ENCODE measurements around the gene SELENOS. TPM values are rescaled to one million over a fixed set of nuclear protein-coding genes. Genes with fewer than 3 reads are reported as not detected.

Gene SELENOS
- polyA plus RNA-seq, 2 of the 4 experiments (the other 2 are of a cell fraction) = 97.9 to 184 TPM

- TF ChIP-seq CHD4 (IDR thresholded peaks at IDR 0.05; ENCODE audit: borderline replicate concordance) = no peak
- no peak for TF ChIP-seq EHMT2 (IDR thresholded peaks at IDR 0.05; ENCODE audit: low read depth)
- TF ChIP-seq MAZ (IDR thresholded peaks at IDR 0.05; ENCODE audit: borderline replicate concordance, low read depth, low read length) = no peak
- no peak for TF ChIP-seq NFE2L2 (conservative IDR thresholded peaks at IDR 0.05; ENCODE audit: low read length)
Observed at GRCh38 chr15:101255615-101256241, 21.6 kb downstream of the SELENOS start (continued).

- Histone ChIP-seq H3K4me2 (no peak overlapping the region), H3K4me1 (peaks cover 14% of the 10 kb centered on the region), H3K9me3 (no peaks in the 10 kb centered on the region), H3K4me3 (no peak overlapping the region), H3K27ac (no peak overlapping the region)
- no peak for FAIRE-seq
- POLR2A ChIA-PET = no interaction called here
- CTCF ChIA-PET = interaction anchor here (0.6 to 9.0 kb wide), 6 partner anchors 12 to 337 kb away, joined by 4 to 275 read pairs (median 32); no protein-coding TSS in a partner anchor
- DNase-seq (ENCODE audit: low read depth in 1 of 2, low spot score in 1 of 2) = no peak
- ATAC-seq = no peak
- 72% methylated on average over 5 of the region's 5 CpGs for WGBS (ENCODE audit: missing lambda C conversion rate)
- TF ChIP-seq FOSB (CRISPR knock-in tag; IDR thresholded peaks at IDR 0.05) = no peak
Observed at GRCh38 chr15:101255051-101255395, 22.3 kb downstream of the SELENOS start.

GRCh38 chr15:101254157-101255050, 22.9 kb downstream of the SELENOS start:
- DNase-seq (ENCODE audit: low read depth in 1 of 2, low spot score in 1 of 2) (no peak), FAIRE-seq (no peak), ATAC-seq (no peak)
- no peak overlapping the region for H3K4me2 ChIP-seq
- no peak overlapping the region for H3K4me3 ChIP-seq
- WGBS (ENCODE audit: missing lambda C conversion rate) = 81% methylated on average over 11 of the region's 11 CpGs
- TF ChIP-seq HEYL (CRISPR knock-in tag; IDR thresholded peaks at IDR 0.05) = no peak
- ChIA-PET POLR2A (no interaction called here), CTCF (interaction anchor here (1.3 to 9.0 kb wide), 7 partner anchors 12 to 337 kb away, joined by 3 to 275 read pairs (median 5); no protein-coding TSS in a partner anchor)
- H3K27ac ChIP-seq = no peak overlapping the region
- H3K4me1 ChIP-seq = peaks cover 20% of the 10 kb centered on the region
- no peaks in the 10 kb centered on the region for H3K9me3 ChIP-seq

GRCh38 chr15:101252836-101253235, 24.4 kb downstream of the SELENOS start:
- Histone ChIP-seq H3K4me2 (peak overlapping the region; percentile 87), H3K4me3 (peak overlapping the region; percentile 82), H3K27ac (peak overlapping the region; percentile 85 to 92), H3K4me1 (peaks cover 17% of the 10 kb centered on the region), H3K9me3 (no peaks in the 10 kb centered on the region)
- TF ChIP-seq KDM5A (IDR thresholded peaks at IDR 0.05) (no peak), ZC3H11A (IDR thresholded peaks at IDR 0.05) (no peak), RFX5 (IDR thresholded peaks at IDR 0.05) (no peak), MAFK (IDR thresholded peaks at IDR 0.05; ENCODE audit: partially characterized antibody) (no peak), HOXB13 (CRISPR knock-in tag; IDR thresholded peaks at IDR 0.05; ENCODE audit: low read depth) (no peak), BCL3 (IDR thresholded peaks at IDR 0.05) (no peak), HEYL (CRISPR knock-in tag; IDR thresholded peaks at IDR 0.05) (no peak), FOXS1 (CRISPR knock-in tag; IDR thresholded peaks at IDR 0.05) (no peak), HDAC2 (IDR thresholded peaks at IDR 0.05) (no peak), REST (IDR thresholded peaks at IDR 0.05) (no peak), NPAS2 (CRISPR knock-in tag; IDR thresholded peaks at IDR 0.05; ENCODE audit: borderline replicate concordance) (no peak), SREBF2 (IDR thresholded peaks at IDR 0.05) (no peak), RAD21 (conservative IDR thresholded peaks at IDR 0.05 in 1 of 2, IDR thresholded peaks at IDR 0.05 in 1 of 2) (no peak), USF2 (IDR thresholded peaks at IDR 0.05) (no peak), ZNF302 (CRISPR knock-in tag; IDR thresholded peaks at IDR 0.05) (no peak), PHF8 (IDR thresholded peaks at IDR 0.05; ENCODE audit: borderline replicate concordance, low read depth) (no peak), GATA3 (IDR thresholded peaks at IDR 0.05; ENCODE audit: borderline replicate concordance) (no peak), MYC (IDR thresholded peaks at IDR 0.05; ENCODE audit: borderline replicate concordance, low read length) (no peak)
- no peak for DNase-seq (ENCODE audit: low read depth in 1 of 2, low spot score in 1 of 2)
- ATAC-seq = no peak
- WGBS (ENCODE audit: missing lambda C conversion rate) = 69% methylated on average over 3 of the region's 3 CpGs
- POLR2A ChIA-PET = interaction anchor here (1.0 to 1.7 kb wide), 3 partner anchors 15 to 51 kb away, joined by 3 to 7 read pairs (median 5); partner anchors contain the start of gene SNRPA1
- FAIRE-seq = no peak
- CTCF ChIA-PET = interaction anchor here (1.6 to 9.0 kb wide), 3 partner anchors 165 to 241 kb away, joined by 3 to 275 read pairs (median 216); no protein-coding TSS in a partner anchor
